DMS114 treated with DMSO at 0.1 percent for 48 hours (cell line): ENCODE results near the gene ARHGAP22.

Source experiments
- DNase-seq: peaks from one replicate; lab custom pipeline; 2025; ENCODE audit not compliant: unreplicated experiment; lab: John Stamatoyannopoulos, UW

ARHGAP22 gene

GRCh38 chr10:48517482-48517881 lies 87.4 kb downstream of the ARHGAP22 start:
- DNase-seq, result no peak

DNA sequence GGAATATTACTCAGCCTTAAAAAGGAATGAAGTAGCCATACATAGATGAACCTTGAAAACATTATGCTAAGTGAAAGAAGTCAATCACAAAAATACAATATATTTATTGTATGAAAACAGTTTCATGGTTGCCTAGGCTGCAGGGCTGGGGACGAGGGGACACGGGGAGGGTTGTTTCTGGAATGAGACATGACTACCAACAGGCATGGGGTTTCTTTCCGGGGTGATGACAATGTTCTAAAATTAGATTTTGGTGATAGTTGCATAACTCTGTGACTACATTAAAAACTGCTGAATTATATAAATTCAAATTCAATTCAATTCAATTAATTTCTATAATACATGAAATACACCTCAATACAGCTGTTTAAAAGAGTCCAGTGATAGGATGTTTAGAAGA lies 88.0 kb downstream of the ARHGAP22 start:
- no peak for DNase-seq

DNA sequence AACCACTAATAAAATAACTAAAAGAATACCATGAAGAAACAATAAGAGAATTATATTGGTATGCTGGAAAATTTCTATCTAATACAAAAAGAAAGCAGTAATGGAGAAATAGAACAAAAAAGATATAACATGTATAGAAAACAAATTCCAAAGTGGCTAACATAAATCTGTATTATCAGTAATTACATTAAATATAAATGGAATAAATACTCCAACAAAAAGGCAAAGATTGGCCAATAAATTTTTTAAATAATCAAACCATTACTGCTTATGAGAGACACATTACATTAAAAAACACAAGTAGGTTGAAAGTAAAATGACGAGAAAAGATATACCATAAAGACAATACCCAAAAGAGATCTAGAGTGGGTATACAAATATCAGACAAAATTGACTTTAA lies 90.0 kb downstream of the ARHGAP22 start:
- no peak for DNase-seq

- no peak for DNase-seq
These were observed 90.6 kb downstream of the ARHGAP22 start for GRCh38 chr10:48514255-48514654.

DNA sequence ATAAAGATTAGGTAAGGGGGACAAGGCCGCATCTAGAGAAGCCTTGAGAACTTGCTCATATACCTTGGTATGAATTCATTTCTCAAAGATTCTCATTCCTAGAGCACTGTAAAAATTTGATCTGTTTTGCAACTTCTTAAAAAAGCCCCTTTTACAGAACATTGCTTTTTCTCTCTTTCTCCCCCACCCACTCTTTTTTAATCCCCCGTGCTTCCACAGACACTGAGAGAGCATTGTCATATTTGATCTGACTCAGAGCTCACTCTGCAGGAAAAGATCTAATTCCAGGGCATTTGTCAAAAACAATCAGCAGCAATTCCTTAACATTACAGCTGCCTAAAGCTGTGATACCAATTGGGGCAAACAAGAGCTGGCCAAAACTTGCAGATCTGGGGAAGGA lies 92.0 kb downstream of the ARHGAP22 start:
- no peak for DNase-seq

DNA sequence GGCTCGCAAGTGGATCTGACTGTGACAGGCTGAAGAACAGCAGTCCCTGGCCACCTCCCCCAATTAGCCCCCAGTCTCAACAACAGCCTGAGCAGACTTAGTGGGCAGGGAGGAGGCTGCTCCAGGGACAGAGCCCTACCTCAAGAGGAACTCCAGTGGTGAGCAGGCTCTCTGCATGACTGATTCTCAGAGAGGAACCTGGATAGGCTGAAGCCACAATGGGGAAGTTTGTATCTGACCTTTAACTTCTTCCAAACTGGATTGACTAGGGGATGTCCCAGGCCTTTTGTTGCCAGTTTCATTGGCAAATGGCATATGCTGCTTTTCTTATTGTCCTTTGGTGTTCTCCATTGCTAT lies 93.0 kb downstream of the ARHGAP22 start:
- no peak for DNase-seq

DNA sequence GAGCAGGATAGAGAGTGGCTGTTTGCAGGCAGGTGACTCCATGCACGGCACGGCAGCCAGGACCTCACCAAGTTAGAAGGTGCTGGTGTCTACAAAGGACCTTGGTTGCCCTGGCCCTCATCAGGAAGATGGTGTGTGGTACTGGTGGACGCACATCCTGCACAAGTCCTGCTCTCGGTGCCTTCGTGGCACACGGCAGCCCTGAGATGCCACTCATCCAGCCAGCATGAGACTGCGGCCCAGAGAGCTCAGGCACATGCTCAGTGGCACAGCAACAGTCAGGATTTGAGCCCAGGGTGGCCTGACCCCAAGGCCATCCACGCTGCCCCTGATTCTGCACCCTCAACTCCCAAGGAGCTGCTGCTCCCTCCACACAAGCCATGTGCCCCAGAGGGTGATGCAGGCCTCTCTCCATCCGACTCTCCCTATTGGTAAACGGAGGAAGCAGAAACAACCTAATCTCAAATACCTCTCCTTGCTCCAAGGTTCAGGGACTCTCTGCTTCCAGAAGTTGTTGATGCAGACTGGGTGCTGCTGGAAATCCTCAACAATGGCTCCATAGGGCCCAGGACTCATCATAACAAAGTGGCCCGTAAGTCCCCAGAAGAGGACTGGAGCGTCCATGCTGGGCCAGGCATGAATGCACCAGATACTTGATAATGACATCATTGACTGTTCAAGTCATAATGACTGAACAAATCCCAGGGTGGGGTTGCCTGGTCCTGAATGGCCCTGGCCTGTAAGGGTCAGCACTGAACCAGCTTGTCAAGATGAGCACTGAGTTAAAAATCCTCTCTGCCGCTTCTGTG lies 93.6 kb downstream of the ARHGAP22 start:
- no peak for DNase-seq

DNA sequence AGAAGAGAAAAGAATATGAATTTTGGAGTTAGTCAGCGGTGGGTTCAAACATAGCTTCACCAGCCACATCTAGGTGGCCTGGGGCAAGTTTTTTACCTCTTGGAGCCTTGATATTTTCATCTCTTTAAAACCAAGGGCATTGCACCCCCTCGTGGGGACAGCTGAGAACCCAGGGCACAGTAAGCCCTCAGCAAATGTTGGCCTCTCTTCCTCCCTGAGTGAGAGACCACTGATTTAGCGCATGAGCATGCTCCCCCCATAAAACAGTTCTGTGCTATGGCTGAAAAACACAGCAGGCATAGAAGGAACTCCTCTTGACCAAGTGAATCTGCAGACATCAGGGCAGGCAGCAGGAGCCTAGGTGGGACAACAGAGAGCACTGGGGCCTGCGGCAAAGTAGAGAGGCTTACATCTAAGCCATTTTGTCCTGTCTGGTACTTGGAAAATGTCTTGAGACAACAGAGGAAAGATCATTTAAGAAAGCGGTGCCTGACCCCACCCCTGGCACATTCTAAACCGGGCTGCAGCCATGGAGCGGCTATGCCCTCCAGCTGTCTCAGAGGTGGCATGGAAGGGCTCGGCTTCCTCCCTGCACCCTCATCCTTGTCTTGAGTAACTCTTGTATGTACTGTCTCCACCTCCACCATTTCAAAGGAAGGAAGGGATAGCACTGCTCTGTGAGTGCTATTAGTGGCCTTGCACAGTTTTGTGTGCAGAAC lies 94.7 kb downstream of the ARHGAP22 start:
- peak; percentile 8 for DNase-seq

GRCh38 chr10:48508791-48509772 lies 95.8 kb downstream of the ARHGAP22 start:
- no peak for DNase-seq

DNA sequence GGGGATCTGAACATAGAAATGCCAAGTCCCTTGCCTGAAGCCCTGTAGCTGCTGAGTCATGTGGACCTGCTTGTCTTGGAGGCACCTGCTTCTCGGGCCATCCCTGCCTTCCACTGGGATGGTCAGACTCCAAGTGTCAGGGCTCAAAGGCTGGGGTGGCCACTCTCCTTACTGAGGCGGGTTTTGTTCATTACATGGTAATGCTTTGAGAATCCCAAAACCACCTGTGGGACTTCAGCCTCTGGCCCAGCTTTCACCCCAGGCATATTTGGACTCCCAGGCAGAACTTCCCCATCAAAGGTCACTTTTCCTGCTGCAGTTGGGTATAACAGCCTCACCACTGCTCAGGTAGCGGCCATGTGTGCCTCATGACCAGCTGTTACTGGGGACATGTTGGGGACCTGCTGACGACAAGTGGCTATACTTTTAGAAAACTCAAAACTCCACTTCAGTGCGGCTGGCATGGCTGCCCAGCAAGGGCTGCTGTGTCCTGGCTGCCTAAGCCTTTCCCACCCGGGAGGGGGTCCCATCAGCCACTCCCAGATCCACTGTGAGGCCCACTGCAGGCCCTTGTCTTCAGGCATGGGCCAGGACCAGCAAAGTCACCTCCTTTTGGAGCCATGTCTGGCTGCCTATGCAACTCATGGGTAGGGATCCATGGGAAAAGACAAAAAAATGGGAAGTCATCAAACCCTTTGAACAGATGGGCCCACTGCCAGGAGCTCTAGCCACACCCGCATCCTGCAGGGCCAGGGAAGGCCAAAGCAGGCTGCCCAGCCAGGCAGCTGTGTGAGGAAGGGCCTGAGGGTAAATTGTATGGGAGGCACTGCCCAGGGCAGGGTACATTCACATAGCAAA lies 96.7 kb downstream of the ARHGAP22 start:
- no peak for DNase-seq

DNA sequence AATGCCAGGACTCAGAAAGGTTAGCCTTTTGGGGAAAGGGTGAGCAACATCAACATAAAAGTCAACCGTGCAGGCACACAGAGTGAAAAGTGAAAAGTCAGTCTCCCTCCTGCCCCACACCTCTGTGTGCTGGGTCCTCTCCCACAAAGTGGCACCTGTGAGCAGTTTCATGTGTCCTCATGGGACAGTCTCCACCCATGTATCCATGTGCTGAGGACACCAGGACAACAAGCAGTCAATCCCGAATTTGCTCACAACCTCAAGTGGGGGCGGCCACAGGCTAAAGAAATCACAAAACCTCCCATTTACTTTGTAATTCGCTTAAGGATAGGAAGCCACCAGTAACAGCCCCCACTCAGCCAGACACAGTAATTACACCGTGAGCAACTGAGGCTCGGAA lies 97.4 kb downstream of the ARHGAP22 start:
- DNase-seq, result no peak

DNA sequence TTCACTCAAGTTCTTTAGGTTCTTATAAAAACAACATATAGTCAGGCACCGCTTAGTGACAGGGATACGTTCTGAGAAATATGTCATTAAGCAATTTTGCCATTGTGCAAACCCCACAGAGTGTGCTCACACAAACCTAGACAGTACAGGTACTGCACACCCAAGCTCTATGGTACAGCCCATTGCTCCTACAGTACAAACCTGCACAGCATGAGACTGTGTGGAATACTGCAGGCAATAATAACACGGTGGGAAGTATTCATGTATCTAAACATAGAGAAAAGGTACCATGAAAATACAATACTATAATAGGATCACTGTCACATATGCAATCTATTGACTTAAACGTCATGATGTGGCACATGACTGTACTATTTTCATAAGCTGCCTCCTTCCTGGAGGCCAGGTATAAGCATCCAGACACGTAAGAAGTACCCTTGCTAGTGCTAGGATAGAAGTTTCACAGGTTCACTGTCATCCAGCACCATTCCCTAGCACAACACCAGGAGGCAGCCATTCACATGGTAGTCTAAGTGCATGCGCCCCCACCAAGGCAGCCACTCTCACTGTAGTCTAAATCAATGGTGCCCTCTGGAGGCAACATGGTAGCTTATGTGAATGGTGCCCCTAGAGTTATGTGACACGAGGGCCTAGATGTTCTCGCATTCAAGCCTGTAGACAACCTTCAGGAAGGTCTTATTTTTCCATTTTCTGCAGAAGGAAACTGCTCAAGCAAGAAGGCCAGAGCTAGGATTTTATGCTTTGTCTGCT lies 98.5 kb downstream of the ARHGAP22 start:
- no peak for DNase-seq

DNA sequence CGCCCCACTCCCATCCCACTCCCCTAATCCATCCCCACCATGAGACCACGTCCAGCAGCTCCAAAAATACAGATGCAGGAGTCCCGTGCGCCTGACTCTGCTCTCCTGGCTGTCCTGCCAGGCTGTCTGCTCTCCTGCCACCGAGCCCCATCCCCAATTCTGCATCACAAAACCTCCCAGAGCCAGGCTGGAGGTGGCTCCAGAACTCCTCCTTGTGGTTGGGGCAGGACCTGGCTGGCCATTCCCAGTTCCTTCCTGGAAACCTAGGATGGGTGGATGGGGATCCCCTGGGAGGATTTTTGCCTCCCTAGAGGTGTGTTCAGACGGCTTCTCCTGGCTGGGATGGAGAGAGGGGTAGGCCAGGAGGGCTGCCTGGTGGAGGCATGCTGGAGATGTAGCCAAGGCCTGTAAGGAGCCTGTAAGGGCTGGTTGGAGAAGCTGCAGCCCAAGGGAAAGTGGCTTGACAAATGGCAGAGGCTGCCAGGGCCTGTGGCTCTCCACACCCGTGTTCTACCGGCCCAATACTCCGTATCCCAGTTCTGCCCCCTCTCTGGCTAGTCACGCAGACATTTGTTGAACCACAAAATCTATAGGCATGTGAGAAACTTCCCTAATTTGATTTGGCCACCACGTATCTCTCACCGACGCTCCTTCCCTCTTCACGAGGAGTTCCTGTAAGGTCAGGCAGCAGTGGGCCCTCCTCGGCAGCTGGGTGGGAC lies 99.3 kb downstream of the ARHGAP22 start:
- no peak for DNase-seq

- DNase-seq, result no peak
These were observed 100.6 kb downstream of the ARHGAP22 start for GRCh38 chr10:48504141-48504885.

DNA sequence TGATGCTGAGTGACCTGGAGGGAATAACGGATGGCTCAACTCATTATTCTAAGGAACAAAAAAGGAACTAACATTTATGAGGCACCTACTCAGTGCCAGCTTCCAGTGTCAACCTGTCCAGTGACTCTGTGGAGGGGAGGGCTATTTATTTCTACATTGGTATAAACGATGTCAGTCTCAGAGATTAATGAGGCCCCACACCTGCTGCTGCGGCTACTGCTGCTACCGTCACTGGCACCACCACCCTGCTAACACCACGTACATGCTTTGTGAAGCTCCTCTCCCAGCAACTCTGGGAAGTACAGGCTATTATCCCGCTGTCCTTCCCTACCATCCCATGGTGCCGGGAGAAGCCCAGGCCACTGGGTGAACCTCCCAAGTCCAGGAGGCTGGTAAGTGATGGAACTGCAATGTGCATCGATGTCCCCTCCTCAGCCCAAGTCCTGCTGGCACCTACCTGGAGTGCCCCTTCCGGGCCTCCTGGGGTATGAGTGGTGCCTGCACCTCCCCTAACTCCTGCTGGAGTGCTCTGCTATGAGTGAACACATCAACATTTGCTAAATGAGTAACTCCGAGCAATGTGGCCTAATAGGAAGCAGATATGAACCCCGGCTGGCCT lies 101.5 kb downstream of the ARHGAP22 start:
- no peak for DNase-seq

DNA sequence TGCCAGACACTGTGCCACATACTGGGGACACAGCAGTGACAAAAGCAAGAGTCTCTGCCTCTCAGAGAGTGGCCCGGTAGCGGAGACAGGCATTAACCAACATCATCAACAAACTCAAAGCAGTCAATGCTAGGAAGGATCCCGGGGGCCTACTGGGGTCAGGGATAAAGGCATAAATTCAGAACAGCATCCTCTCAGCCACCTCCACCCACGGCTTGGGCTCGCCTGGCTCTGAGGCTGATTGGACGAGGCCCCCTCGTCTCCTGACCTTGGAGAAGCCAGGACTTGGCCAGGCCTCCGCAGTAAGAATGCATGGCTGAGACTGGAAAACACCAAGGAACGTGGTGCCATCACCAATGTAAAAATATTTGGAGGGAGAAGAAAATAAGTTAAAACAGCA lies 102.1 kb downstream of the ARHGAP22 start:
- no peak for DNase-seq

DNA sequence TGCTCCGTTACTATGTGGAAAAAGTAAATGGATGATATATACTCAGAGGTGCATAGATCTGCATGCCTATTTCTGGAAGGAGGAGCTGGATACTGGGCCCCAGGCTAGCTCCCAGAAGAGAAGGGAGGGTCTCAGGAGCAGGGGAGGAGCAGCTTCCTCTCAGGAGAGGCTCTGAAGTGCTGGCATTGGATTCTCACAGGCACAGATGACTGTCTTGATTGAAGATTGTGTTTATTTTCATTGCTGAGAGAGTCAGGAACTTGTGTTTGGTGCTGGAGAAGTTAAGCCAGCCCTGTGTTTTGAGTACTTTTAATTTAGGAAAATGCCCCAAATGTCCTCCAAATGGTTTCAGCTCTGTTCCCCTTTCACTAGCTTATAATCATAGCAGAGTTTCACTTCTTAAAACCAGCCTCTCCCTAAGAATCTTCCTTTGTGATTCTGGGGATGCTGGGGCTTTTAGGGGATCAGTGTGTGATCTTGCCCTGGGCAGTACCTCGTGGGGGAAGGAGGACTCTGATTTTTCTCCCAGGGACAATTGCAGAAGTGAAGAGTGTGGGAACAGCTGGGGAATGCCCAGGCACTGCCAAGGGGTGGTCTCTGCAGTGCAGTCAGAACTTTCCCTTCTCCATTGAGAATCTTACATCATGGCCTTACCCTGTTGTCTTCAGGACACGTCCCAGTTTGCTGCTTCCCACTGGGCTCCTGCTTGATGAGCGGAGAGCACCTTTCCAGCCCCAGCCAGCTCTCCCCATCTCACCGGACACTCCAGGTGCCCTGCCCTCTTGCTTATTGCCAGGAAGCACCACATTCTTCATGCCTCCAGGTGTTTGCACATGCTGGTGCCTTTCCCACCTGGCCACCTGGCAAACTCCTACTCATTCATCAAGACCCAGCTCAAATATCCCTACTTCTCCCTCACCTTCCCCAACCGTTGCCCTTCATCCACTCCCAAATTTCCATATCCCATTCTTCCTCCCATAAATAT lies 102.8 kb downstream of the ARHGAP22 start:
- no peak for DNase-seq
